A673 (cell line): ENCODE data around the gene PROX1. TPM values are rescaled to one million over a fixed set of nuclear protein-coding genes. Genes with fewer than 3 reads are reported as not detected.

ENCODE experiments used
- BruUV-seq: library from RNA; stranded (reverse); fragments of 400-500 nt; replicated peaks from 2 replicates; lab custom pipeline; 2021; lab: Mats Ljungman, UMichigan
- CTCF ChIA-PET: fragments of 300-600 bp; sonication (Branson Sonifier 250); formaldehyde crosslinking; loops from one replicate; lab custom pipeline; 2022; ENCODE audit warnings: antibody characterized with exemption; lab: Charles Lee
- POLR2A ChIA-PET: fragments of 300-600 bp; sonication (Branson Sonifier 250); formaldehyde crosslinking; loops from one replicate; lab custom pipeline; 2022; ENCODE audit warnings: antibody characterized with exemption; ENCODE audit not compliant: low non-redundant PET; lab: Charles Lee
- DNase-seq: peaks from one replicate; pipeline ENCODE4 v3.0.0-alpha.2; 2015; ENCODE audit warnings: low spot score
- H3K27ac ChIP-seq: fragments of 200-600 bp; sonication (generic); 2 replicates; pipeline ENCODE4 v1.5.1; 2016; ENCODE audit warnings: mixed run types, low read depth, mild to moderate bottlenecking, mixed read lengths, antibody characterized with exemption, low read length; ENCODE audit not compliant: poor library complexity, severe bottlenecking
- H3K27me3 ChIP-seq: fragments of 200-600 bp; sonication (generic); replicated peaks from 2 replicates; pipeline ENCODE4 v1.6.1; 2017; ENCODE audit warnings: mixed run types, low read depth, mild to moderate bottlenecking, mixed read lengths, antibody characterized with exemption, low read length; ENCODE audit not compliant: insufficient read depth, poor library complexity
- H3K36me3 ChIP-seq: fragments of 200-600 bp; sonication (generic); 2 replicates; pipeline ENCODE4 v1.6.1; 2016; ENCODE audit warnings: mixed run types, mild to moderate bottlenecking, mixed read lengths, antibody characterized with exemption, low read length; ENCODE audit not compliant: insufficient read depth, poor library complexity, severe bottlenecking
- H3K4me1 ChIP-seq: fragments of 200-600 bp; sonication (generic); 2 replicates; pipeline ENCODE4 v1.6.1; 2017; ENCODE audit warnings: mixed run types, mild to moderate bottlenecking, mixed read lengths, antibody characterized with exemption, low read length; ENCODE audit not compliant: insufficient read depth, poor library complexity, severe bottlenecking
- H3K4me3 ChIP-seq: fragments of 200-600 bp; sonication (generic); 2 replicates; pipeline ENCODE4 v1.5.1; 2016; ENCODE audit warnings: low read depth, mixed run types, mild to moderate bottlenecking, mixed read lengths, low read length; ENCODE audit not compliant: poor library complexity, severe bottlenecking
- H3K9me3 ChIP-seq: fragments of 200-600 bp; sonication (generic); 2 replicates; pipeline ENCODE4 v1.6.1; 2016; ENCODE audit warnings: mixed run types, low read depth, mild to moderate bottlenecking, mixed read lengths, antibody characterized with exemption, low read length; ENCODE audit not compliant: poor library complexity, severe bottlenecking
- CTCF ChIP-seq: fragments of 300-800, 200-600 bp; sonication (generic); conservative IDR thresholded peaks from 2 replicates; pipeline ENCODE4 v1.5.1; 2017; ENCODE audit warnings: low read depth, mild to moderate bottlenecking, antibody characterized with exemption, low read length, moderate library complexity, mixed read lengths
- EZH2 ChIP-seq: fragments of 200-600 bp; sonication (generic); IDR thresholded peaks from 2 replicates; pipeline ENCODE4 v1.6.1; 2017; ENCODE audit warnings: borderline replicate concordance, low read depth, mild to moderate bottlenecking, mixed read lengths, antibody characterized with exemption, low read length; ENCODE audit not compliant: poor library complexity, severe bottlenecking
- intact Hi-C: fragments of 100-400 bp; cut with micrococcal nuclease; formaldehyde crosslinking; loops from one replicate; pipeline ENCODE4 v1.10.0; 2022; ENCODE audit not compliant: unreplicated experiment
- total RNA-seq: library from RNA; stranded (reverse); gene quantifications from 2 replicates; pipeline ENCODE4 v1.2.3, GENCODE V29; 2021

PROX1 gene
- total RNA-seq, 1 experiment from 2014 or later: not detected

DNA sequence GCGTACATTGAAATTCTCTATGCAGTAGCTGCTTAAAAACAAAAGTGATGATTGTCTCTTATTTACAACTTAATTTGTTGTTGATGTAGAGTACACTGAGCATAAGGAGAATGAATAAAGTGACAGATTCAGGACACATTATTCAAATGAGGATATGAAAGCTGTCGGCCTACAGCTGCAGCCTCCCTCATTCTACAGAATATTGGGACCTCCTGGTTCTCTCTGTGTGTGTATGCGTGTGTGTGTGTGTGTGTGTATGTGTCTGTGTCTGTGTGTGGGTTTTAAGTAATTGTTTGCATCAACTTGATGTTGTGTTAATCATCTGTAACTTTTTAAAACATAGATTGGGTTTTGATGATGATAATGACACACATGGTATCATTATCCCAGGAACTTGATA lies 17.9 kb downstream of the PROX1 start:
- TF ChIP-seq EZH2: no peak
- no peak for TF ChIP-seq CTCF
- no peaks in the 10 kb centered on the region for H3K36me3 ChIP-seq
- no peaks in the 10 kb centered on the region for H3K9me3 ChIP-seq
- no peak for DNase-seq
- no peak overlapping the region for H3K4me3 ChIP-seq
- peaks cover 81% of the 10 kb centered on the region for H3K27me3 ChIP-seq
- ChIA-PET POLR2A (no interaction called here), CTCF (no interaction called here)
- H3K27ac ChIP-seq: no peak overlapping the region
- intact Hi-C loops: no loop called here
- no TSS peak for BruUV-seq
- H3K4me1 ChIP-seq: no peaks in the 10 kb centered on the region

GRCh38 chr1:214006845-214007244 lies 19.1 kb downstream of the PROX1 start:
- Histone ChIP-seq H3K9me3 (no peaks in the 10 kb centered on the region), H3K4me3 (no peak overlapping the region), H3K36me3 (no peaks in the 10 kb centered on the region), H3K27me3 (peaks cover 80% of the 10 kb centered on the region), H3K27ac (no peak overlapping the region), H3K4me1 (no peaks in the 10 kb centered on the region)
- POLR2A ChIA-PET: no interaction called here
- BruUV-seq: no TSS peak
- CTCF ChIA-PET: no interaction called here
- TF ChIP-seq CTCF (no peak), EZH2 (no peak)
- intact Hi-C loops: no loop called here
- DNase-seq: no peak

DNA sequence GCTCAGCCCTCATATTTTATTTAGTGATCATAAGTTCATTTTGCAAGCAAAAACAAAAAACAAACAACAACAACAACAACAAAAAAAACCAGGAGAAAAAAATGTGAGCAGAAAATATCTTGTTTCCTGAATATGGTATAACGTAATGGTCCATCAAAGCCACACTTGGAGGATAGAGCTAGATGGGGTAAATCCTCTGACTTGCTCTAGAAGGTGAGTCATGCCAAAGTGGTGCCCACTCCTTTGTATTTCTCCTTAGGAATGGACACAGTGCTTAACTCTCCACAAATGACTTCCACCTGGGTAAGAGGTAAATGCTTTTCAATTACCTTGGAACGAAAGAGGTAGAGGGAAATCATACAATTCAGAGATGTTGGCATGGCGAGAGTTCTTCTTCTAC lies 20.6 kb downstream of the PROX1 start:
- Histone ChIP-seq H3K9me3 (no peaks in the 10 kb centered on the region), H3K4me1 (no peaks in the 10 kb centered on the region), H3K4me3 (no peak overlapping the region), H3K27ac (no peak overlapping the region), H3K36me3 (no peaks in the 10 kb centered on the region), H3K27me3 (peaks cover 80% of the 10 kb centered on the region)
- ChIA-PET POLR2A (no interaction called here), CTCF (no interaction called here)
- TF ChIP-seq EZH2 (no peak), CTCF (no peak)
- intact Hi-C loops: no loop called here
- no TSS peak for BruUV-seq
- no peak for DNase-seq
